PFSK-1 (cell line): Measurements from ENCODE around the gene TMEM242.

Experiments used
- FOXP2 ChIP-seq: optimal IDR thresholded peaks from 2 replicates; pipeline ENCODE3; 2011; ENCODE audit warnings: borderline replicate concordance, control low read depth, inconsistent platforms; ENCODE audit not compliant: insufficient read depth; ENCODE audit errors: extremely low read length, extremely low read depth
- POLR2AphosphoS5 ChIP-seq: IDR thresholded peaks from 2 replicates; pipeline ENCODE4 v1.6.1; 2012; ENCODE audit warnings: low read depth, mild to moderate bottlenecking, control low read depth, low read length, moderate library complexity
- REST ChIP-seq, 2 experiments: IDR thresholded peaks; 2 replicates each; pipeline versions ENCODE4 v1.6.1 to v1.8.0; 2011 to 2012; ENCODE audit warnings: low read depth in 2 of 2, low read length in 2 of 2, control low read depth in 1 of 2, inconsistent platforms in 1 of 2, mild to moderate bottlenecking in 1 of 2, moderate library complexity in 1 of 2; ENCODE audit not compliant: insufficient read depth in 1 of 2
- SIN3A ChIP-seq: IDR thresholded peaks from 2 replicates; pipeline ENCODE4 v1.6.1; 2012; ENCODE audit warnings: mild to moderate bottlenecking, low read length, moderate library complexity, borderline replicate concordance; ENCODE audit not compliant: insufficient read depth
- TAF1 ChIP-seq: IDR thresholded peaks from 2 replicates; pipeline ENCODE4 v1.6.1; 2012; ENCODE audit warnings: low read length, control low read depth, borderline replicate concordance; ENCODE audit not compliant: insufficient read depth

Gene TMEM242

GRCh38 chr6:157293780-157294179 lies 29.5 kb downstream of the TMEM242 start:
- TF ChIP-seq SIN3A = no peak
- no peak for TF ChIP-seq POLR2AphosphoS5
- TF ChIP-seq TAF1 = no peak
- no peak for TF ChIP-seq REST (IDR thresholded peaks at IDR 0.05; ENCODE audit: insufficient read depth in 1 of 2, low read depth in 2 of 2, low read length in 2 of 2)
- TF ChIP-seq FOXP2 = no peak

- TF ChIP-seq POLR2AphosphoS5 = no peak
- TF ChIP-seq REST (IDR thresholded peaks at IDR 0.05; ENCODE audit: insufficient read depth in 1 of 2, low read depth in 2 of 2, low read length in 2 of 2) = no peak
- TF ChIP-seq FOXP2 = no peak
- TF ChIP-seq SIN3A = no peak
- TF ChIP-seq TAF1 = no peak
These were observed 31.1 kb downstream of the TMEM242 start for GRCh38 chr6:157292202-157292601.

DNA sequence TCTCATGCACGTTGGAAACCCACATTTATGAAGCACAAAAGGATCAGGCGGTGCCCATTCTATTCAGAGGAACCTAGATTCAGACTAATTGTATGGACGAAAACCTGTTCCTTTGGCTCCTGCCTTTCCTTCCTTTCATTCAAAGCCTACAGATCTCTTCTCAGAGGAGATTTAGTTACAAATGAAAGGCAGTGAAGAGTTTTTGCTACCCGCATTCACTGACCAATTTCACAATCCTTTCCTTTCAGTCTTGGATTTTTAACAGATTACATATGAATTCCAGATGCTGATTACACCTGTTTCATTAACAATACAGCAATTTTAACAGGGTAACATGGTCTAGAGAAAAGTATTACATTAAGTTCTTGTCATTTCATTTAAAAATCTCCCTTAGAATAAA lies 32.0 kb downstream of the TMEM242 start:
- TF ChIP-seq POLR2AphosphoS5 = no peak
- TF ChIP-seq SIN3A = no peak
- no peak for TF ChIP-seq FOXP2
- TF ChIP-seq TAF1 = no peak
- TF ChIP-seq REST (IDR thresholded peaks at IDR 0.05; ENCODE audit: insufficient read depth in 1 of 2, low read depth in 2 of 2, low read length in 2 of 2) = no peak

GRCh38 chr6:157290797-157291196 lies 32.5 kb downstream of the TMEM242 start:
- TF ChIP-seq FOXP2 (no peak), SIN3A (no peak), TAF1 (no peak), POLR2AphosphoS5 (no peak), REST (IDR thresholded peaks at IDR 0.05; ENCODE audit: insufficient read depth in 1 of 2, low read depth in 2 of 2, low read length in 2 of 2) (no peak)

- TF ChIP-seq FOXP2 (no peak), TAF1 (no peak), REST (IDR thresholded peaks at IDR 0.05; ENCODE audit: insufficient read depth in 1 of 2, low read depth in 2 of 2, low read length in 2 of 2) (no peak)
These were observed 33.6 kb downstream of the TMEM242 start for GRCh38 chr6:157289764-157290163.
